SK-N-SH (cell line): ENCODE measurements around the gene ACAT2.

ENCODE experiments used
- RCOR1 ChIP-seq: fragments of 150-350 bp; IDR thresholded peaks from 2 replicates; pipeline ENCODE4 v1.6.1; 2017; ENCODE audit warnings: antibody characterized with exemption, low read length
- TF ChIP-seq, protein P1 (sequence below): IDR thresholded peaks from 2 replicates; pipeline ENCODE4 v1.4.0; 2012; ENCODE audit warnings: low read depth
- TF ChIP-seq, protein P2 (sequence below): fragments of 200-600 bp; sonication (generic); IDR thresholded peaks from 2 replicates; pipeline ENCODE4 v1.6.1; 2017; ENCODE audit warnings: antibody characterized with exemption, mild to moderate bottlenecking, moderate library complexity

DNA sequence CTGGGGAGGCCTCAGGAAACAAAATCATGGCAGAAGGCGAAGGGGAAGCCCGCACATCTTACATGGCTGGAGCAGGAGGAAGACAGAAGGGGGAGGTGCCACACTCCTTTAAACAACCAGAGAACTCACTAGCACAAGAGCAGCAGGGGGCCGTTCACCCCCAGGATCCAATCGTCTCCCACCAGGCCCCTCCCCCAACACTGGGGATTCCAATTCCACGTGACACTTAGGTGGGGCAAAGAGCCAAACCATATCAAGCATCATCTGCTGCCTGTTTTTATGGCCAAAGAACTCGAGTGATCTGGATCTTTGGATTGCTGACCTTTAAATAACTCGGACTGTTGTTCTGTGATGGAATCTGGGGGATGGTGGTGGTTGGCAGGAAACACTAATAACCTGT, 66.2 kb downstream of the ACAT2 start:
- TF ChIP-seq, protein P1, sequence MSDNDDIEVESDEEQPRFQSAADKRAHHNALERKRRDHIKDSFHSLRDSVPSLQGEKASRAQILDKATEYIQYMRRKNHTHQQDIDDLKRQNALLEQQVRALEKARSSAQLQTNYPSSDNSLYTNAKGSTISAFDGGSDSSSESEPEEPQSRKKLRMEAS: no peak
- no peak for TF ChIP-seq RCOR1
- TF ChIP-seq, protein P2, sequence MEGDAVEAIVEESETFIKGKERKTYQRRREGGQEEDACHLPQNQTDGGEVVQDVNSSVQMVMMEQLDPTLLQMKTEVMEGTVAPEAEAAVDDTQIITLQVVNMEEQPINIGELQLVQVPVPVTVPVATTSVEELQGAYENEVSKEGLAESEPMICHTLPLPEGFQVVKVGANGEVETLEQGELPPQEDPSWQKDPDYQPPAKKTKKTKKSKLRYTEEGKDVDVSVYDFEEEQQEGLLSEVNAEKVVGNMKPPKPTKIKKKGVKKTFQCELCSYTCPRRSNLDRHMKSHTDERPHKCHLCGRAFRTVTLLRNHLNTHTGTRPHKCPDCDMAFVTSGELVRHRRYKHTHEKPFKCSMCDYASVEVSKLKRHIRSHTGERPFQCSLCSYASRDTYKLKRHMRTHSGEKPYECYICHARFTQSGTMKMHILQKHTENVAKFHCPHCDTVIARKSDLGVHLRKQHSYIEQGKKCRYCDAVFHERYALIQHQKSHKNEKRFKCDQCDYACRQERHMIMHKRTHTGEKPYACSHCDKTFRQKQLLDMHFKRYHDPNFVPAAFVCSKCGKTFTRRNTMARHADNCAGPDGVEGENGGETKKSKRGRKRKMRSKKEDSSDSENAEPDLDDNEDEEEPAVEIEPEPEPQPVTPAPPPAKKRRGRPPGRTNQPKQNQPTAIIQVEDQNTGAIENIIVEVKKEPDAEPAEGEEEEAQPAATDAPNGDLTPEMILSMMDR: no peak
